ENCODE measurements around the gene DNAJC15.
"Not testable (repeated sequence)": the region's sequence is repeated elsewhere in the genome, so short reads cannot be mapped to it uniquely, and the experiment has no call there.

- not testable (repeated sequence) for TF ChIP-seq CTCF (conservative IDR thresholded peaks at IDR 0.05; ENCODE audit: low read depth, low read length); EZH2 (IDR thresholded peaks at IDR 0.05; ENCODE audit: low read length, unreplicated experiment); EZH2phosphoT487 (IDR thresholded peaks at IDR 0.05; ENCODE audit: borderline replicate concordance, low read length)
Observed at GRCh38 chr13:43060806-43061205, 37.4 kb downstream of the DNAJC15 start.
